Measurements from ENCODE around the gene WWTR1.
A peak's percentile ranks its signal among the peaks of the same experiment; 100 is the strongest.

Gene WWTR1

GRCh38 chr3:149486726-149487125, 171.1 kb downstream of the WWTR1 start:
- DNase-seq (ENCODE audit: extremely low spot score) = no peak
- ChIA-PET CTCF (interaction anchor here (1.0 to 3.1 kb wide), 6 partner anchors 9 to 284 kb away, joined by 3 to 16 read pairs (median 5); partner anchors contain the start of gene TM4SF4), POLR2A (no interaction called here)
- TF ChIP-seq CTCF (IDR thresholded peaks at IDR 0.05; ENCODE audit: control extremely low read depth, extremely low read depth, low read depth, missing control alignments) = no peak

- TF ChIP-seq CTCF (IDR thresholded peaks at IDR 0.05; ENCODE audit: control extremely low read depth, extremely low read depth, low read depth, missing control alignments) = no peak
- ChIA-PET CTCF (interaction anchor here (0.8 to 2.9 kb wide), 13 partner anchors 9 to 528 kb away, joined by 3 to 11 read pairs (median 5); no protein-coding TSS in a partner anchor), POLR2A (no interaction called here)
- DNase-seq (ENCODE audit: extremely low spot score) = no peak
Measured at GRCh38 chr3:149481491-149481890, 176.3 kb downstream of the WWTR1 start.

- no peak for TF ChIP-seq CTCF (IDR thresholded peaks at IDR 0.05; ENCODE audit: control extremely low read depth, extremely low read depth, low read depth, missing control alignments)
- DNase-seq (ENCODE audit: extremely low spot score) = no peak
- CTCF ChIA-PET = interaction anchor here (0.7 to 2.9 kb wide), 15 partner anchors 9 to 527 kb away, joined by 3 to 11 read pairs (median 5); no protein-coding TSS in a partner anchor
- POLR2A ChIA-PET = no interaction called here
Measured at GRCh38 chr3:149481056-149481455, 176.8 kb downstream of the WWTR1 start.

GRCh38 chr3:149480326-149481017, 177.4 kb downstream of the WWTR1 start:
- ChIA-PET POLR2A (no interaction called here), CTCF (interaction anchor here (0.7 to 2.9 kb wide), 22 partner anchors 8 to 527 kb away, joined by 3 to 13 read pairs (median 4); no protein-coding TSS in a partner anchor)
- peak; percentile 83 for DNase-seq (ENCODE audit: extremely low spot score)
- peak; percentile 91 for TF ChIP-seq CTCF (IDR thresholded peaks at IDR 0.05; ENCODE audit: control extremely low read depth, extremely low read depth, low read depth, missing control alignments)

- no peak for TF ChIP-seq CTCF (IDR thresholded peaks at IDR 0.05; ENCODE audit: control extremely low read depth, extremely low read depth, low read depth, missing control alignments)
- CTCF ChIA-PET = interaction anchor here (0.6 to 2.9 kb wide), 22 partner anchors 7 to 1064 kb away, joined by 3 to 13 read pairs (median 3); no protein-coding TSS in a partner anchor
- no peak for DNase-seq (ENCODE audit: extremely low spot score)
- POLR2A ChIA-PET = no interaction called here
Measured at GRCh38 chr3:149479621-149480325, 178.1 kb downstream of the WWTR1 start.

- no peak for TF ChIP-seq CTCF (IDR thresholded peaks at IDR 0.05; ENCODE audit: control extremely low read depth, extremely low read depth, low read depth, missing control alignments)
- DNase-seq (ENCODE audit: extremely low spot score) = no peak
- ChIA-PET POLR2A (no interaction called here), CTCF (interaction anchor here (1.3 kb wide), 1 partner anchor 120 kb away, joined by 3 read pairs; no protein-coding TSS in a partner anchor)
Measured at GRCh38 chr3:149476225-149476624, 181.6 kb downstream of the WWTR1 start.
